ENCODE data around the gene GJC3. TPM values are rescaled to one million over a fixed set of nuclear protein-coding genes. Genes with fewer than 3 reads are reported as not detected.

GJC3 gene
- total and polyA plus RNA-seq, 9 of the 15 experiments (the other 6 are each of a cell fraction or from before 2014, with no cell fraction given) = 0.10 to 0.45 (median 0.28) TPM; not detected in 1

- TF ChIP-seq CCNT2 (IDR thresholded peaks at IDR 0.05; ENCODE audit: borderline replicate concordance, extremely low read depth, insufficient read length, low read depth, low read length) = peak; percentile 30
- no peak for TF ChIP-seq ATF1 (CRISPR knock-in tag; IDR thresholded peaks at IDR 0.05)
- TF ChIP-seq ATF1 (tag; IDR thresholded peaks at IDR 0.05) = peak; percentile 91
- TF ChIP-seq SAP30 (IDR thresholded peaks at IDR 0.05; ENCODE audit: borderline replicate concordance, insufficient read depth, low read depth, low read length, poor library complexity, severe bottlenecking) = peak; percentile 90
- no peak for TF ChIP-seq CBX8 (IDR thresholded peaks at IDR 0.05; ENCODE audit: borderline replicate concordance, extremely low read depth, low read depth, low read length, poor library complexity, severe bottlenecking)
- peak; percentile 74 for TF ChIP-seq RBM22 (IDR thresholded peaks at IDR 0.05; ENCODE audit: low read depth, low read length, poor library complexity, severe bottlenecking)
- TF ChIP-seq NKRF (IDR thresholded peaks at IDR 0.05; ENCODE audit: borderline replicate concordance) = no peak; the same call in 1 of the 2 replicates
- no peak for TF ChIP-seq EGR1 (conservative IDR thresholded peaks at IDR 0.05)
- TF ChIP-seq ZNF253 (CRISPR knock-in tag; conservative IDR thresholded peaks at IDR 0.05) = no peak
- no peak for TF ChIP-seq ZNF584 (CRISPR knock-in tag; IDR thresholded peaks at IDR 0.05; ENCODE audit: low read depth)
- no peak for TF ChIP-seq ZNF507 (tag; conservative IDR thresholded peaks at IDR 0.05)
- TF ChIP-seq ZFP30 (CRISPR knock-in tag; IDR thresholded peaks at IDR 0.05; ENCODE audit: borderline replicate concordance) = no peak
- TF ChIP-seq ZBTB7A (IDR thresholded peaks at IDR 0.05; ENCODE audit: borderline replicate concordance, control insufficient read depth, low read depth, low read length) = 0 out of 2 replicates have a peak, but pooled peaks have one; percentile 4
- 0 out of 4 replicates have a peak, but pooled peaks of 1 of the 2 experiments have one; percentile 30 for TF ChIP-seq BCLAF1 (IDR thresholded peaks at IDR 0.05; ENCODE audit: borderline replicate concordance in 1 of 2, control insufficient read depth in 1 of 2, low read depth in 2 of 2, low read length in 1 of 2)
- no peak for TF ChIP-seq CHAMP1 (IDR thresholded peaks at IDR 0.05)
- TF ChIP-seq ZNF324 (CRISPR knock-in tag; IDR thresholded peaks at IDR 0.05) = no peak
- no peak for TF ChIP-seq ADNP (tag; IDR thresholded peaks at IDR 0.05)
- TF ChIP-seq OTX1 (CRISPR knock-in tag; IDR thresholded peaks at IDR 0.05) = no peak
Observed at GRCh38 chr7:99918959-99919813, 10.2 kb downstream of the GJC3 start, which contains the start of gene TRIM4 (continued).

Measured in K562 (cell line).